Immature natural killer cell (primary cell): ENCODE data around the gene BAX. TPM values are rescaled to one million over a fixed set of nuclear protein-coding genes. Genes with fewer than 3 reads are reported as not detected.
A peak's percentile ranks its signal among the peaks of the same experiment; 100 is the strongest.

Experiments
- DNase-seq, 3 donors: peaks; one replicate each; pipeline ENCODE4 v3.0.0; 2022; ENCODE audit warnings: mixed read lengths in 1 of 3
- H3K27ac Mint-ChIP-seq, 6 donors: one replicate each; pipeline ENCODE4 v1.8.0; 2020; ENCODE audit warnings: mixed read lengths in 6 of 6, mild to moderate bottlenecking in 5 of 6, inconsistent platforms in 4 of 6, moderate library complexity in 3 of 6
- H3K27me3 Mint-ChIP-seq, 3 donors: one replicate each; pipeline ENCODE4 v1.8.0; 2020 to 2021; ENCODE audit warnings: low read depth in 3 of 3, mild to moderate bottlenecking in 3 of 3, mixed read lengths in 3 of 3, moderate library complexity in 3 of 3, inconsistent platforms in 1 of 3
- H3K36me3 Mint-ChIP-seq, 3 donors: one replicate each; pipeline ENCODE4 v1.8.0; 2020; ENCODE audit warnings: mixed read lengths in 3 of 3, inconsistent platforms in 2 of 3, mild to moderate bottlenecking in 2 of 3
- H3K4me1 Mint-ChIP-seq, 2 donors: one replicate each; pipeline ENCODE4 v1.8.0; 2020; ENCODE audit warnings: inconsistent platforms in 2 of 2, mild to moderate bottlenecking in 2 of 2, mixed read lengths in 2 of 2, moderate library complexity in 1 of 2
- H3K4me3 Mint-ChIP-seq, 5 donors: one replicate each; pipeline ENCODE4 v1.8.0; 2020; ENCODE audit warnings: mild to moderate bottlenecking in 5 of 5, mixed read lengths in 5 of 5, inconsistent platforms in 3 of 5, moderate library complexity in 3 of 5
- H3K9me3 Mint-ChIP-seq, 6 donors: one replicate each; pipeline ENCODE4 v1.8.0; 2020; ENCODE audit warnings: mild to moderate bottlenecking in 6 of 6, mixed read lengths in 6 of 6, inconsistent platforms in 4 of 6, moderate library complexity in 3 of 6
- polyA plus RNA-seq, 3 donors: library from polyadenylated mRNA; unstranded; fragments of 300-500 nt; fragmentation: Illumina TruSeq; gene quantifications; one replicate each; pipeline ENCODE4 v1.2.3, GENCODE V29; 2021

The BAX gene
- polyA plus RNA-seq, 3 donors from 2014 or later, result 88.6 to 137 (median 106) TPM

DNA sequence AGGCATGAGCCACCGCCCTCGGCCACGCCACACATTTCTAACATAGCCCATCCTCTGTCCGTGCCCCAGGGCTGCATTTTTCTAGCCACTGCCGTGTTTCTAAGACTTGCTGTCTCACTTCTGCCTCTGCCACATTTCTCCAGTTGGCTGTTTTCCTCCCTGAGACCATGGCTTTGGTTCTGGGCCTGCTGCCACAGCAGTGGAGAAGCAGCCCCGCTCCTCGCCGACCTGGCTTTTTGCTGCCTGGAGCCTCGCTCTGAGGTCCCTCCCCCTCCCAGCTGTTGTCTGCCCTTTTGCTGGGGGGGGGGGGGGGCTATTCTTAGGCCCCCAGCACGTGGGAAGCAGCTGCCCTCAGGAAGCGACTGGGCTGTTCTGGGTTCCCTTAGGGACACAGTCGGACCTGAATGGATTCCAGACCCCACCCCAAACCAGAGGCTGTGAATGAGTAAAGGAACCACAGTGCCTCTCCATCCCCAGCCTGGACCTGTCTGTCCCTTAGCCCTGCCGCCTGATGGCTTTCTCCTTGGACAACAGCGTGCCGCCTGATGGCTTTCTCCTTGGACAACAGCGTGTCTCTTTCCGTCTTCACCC lies 35.1 kb downstream of the BAX start:
- no peak overlapping the region for H3K4me3 Mint-ChIP-seq
- H3K9me3 Mint-ChIP-seq, result no peaks in the 10 kb centered on the region
- H3K27ac Mint-ChIP-seq, result peak overlapping the region in 3 of 6 donors; percentile 38 to 71 (median 52)
- peaks cover 21 to 26% of the 10 kb centered on the region in 2 donors for H3K4me1 Mint-ChIP-seq
- no peak for DNase-seq
- peaks cover 4 to 12% (median 7%) of the 10 kb centered on the region in 3 donors for H3K36me3 Mint-ChIP-seq
- peaks cover 4 to 5% (median 5%) of the 10 kb centered on the region in 3 donors for H3K27me3 Mint-ChIP-seq

DNA sequence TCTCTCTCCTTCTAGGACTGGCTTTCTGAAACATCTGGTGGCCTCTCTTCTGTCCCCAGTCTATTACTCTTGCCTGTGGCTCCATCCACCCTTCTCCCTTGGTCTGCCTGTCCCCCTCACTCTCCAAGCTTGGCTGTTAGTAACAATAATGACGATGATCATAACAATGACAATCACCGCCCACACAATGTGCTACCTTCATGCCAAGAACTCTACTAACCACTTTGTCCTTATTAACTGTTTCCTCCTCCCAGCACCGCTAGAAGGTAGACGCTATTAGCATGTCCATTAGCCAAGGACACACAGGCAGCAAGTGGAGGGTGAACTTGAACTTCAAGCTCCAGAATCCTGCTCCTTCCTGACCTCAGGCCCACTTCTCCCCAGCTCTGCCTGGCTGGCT lies 35.7 kb downstream of the BAX start:
- H3K36me3 Mint-ChIP-seq, result peaks cover 4 to 12% (median 7%) of the 10 kb centered on the region in 3 donors
- H3K27ac Mint-ChIP-seq, result peak overlapping the region in 5 of 6 donors; percentile 6 to 71 (median 38)
- H3K4me3 Mint-ChIP-seq, result peak overlapping the region in 1 of 5 donors; percentile 3
- DNase-seq, result no peak
- peaks cover 27 to 32% of the 10 kb centered on the region in 2 donors for H3K4me1 Mint-ChIP-seq
- H3K27me3 Mint-ChIP-seq, result peaks cover 4 to 5% (median 5%) of the 10 kb centered on the region in 3 donors
- H3K9me3 Mint-ChIP-seq, result no peaks in the 10 kb centered on the region

- Mint-ChIP-seq H3K27me3 (peaks cover 4 to 5% (median 5%) of the 10 kb centered on the region in 3 donors), H3K4me3 (no peak overlapping the region), H3K36me3 (peaks cover 4 to 12% (median 7%) of the 10 kb centered on the region in 3 donors), H3K27ac (peak overlapping the region in 2 of 6 donors; percentile 46 to 70), H3K9me3 (no peaks in the 10 kb centered on the region), H3K4me1 (peaks cover 27 to 33% of the 10 kb centered on the region in 2 donors)
- DNase-seq, result no peak
Observed at GRCh38 chr19:48991011-48991609, 36.4 kb downstream of the BAX start.

- Mint-ChIP-seq H3K4me1 (peaks cover 27 to 33% of the 10 kb centered on the region in 2 donors), H3K4me3 (peak overlapping the region; percentile 91 to 99 (median 95))
Observed at GRCh38 chr19:48991873-48992580, 37.4 kb downstream of the BAX start.

GRCh38 chr19:48992581-48993174 lies 38.0 kb downstream of the BAX start:
- H3K27me3 Mint-ChIP-seq, result peaks cover 4 to 5% (median 5%) of the 10 kb centered on the region in 3 donors
- H3K4me3 Mint-ChIP-seq, result peak overlapping the region; percentile 91 to 99 (median 95)
- H3K9me3 Mint-ChIP-seq, result no peaks in the 10 kb centered on the region
- peak overlapping the region; percentile 83 to 99 (median 94) for H3K27ac Mint-ChIP-seq
- DNase-seq, result no peak
- peaks cover 4 to 12% (median 7%) of the 10 kb centered on the region in 3 donors for H3K36me3 Mint-ChIP-seq
- peaks cover 27 to 34% of the 10 kb centered on the region in 2 donors for H3K4me1 Mint-ChIP-seq

More at GRCh38 chr19:48991873-48992580, 37.4 kb downstream of the BAX start:
- no peak for DNase-seq
- H3K27ac Mint-ChIP-seq, result peak overlapping the region; percentile 83 to 99 (median 94)
- H3K9me3 Mint-ChIP-seq, result no peaks in the 10 kb centered on the region
- H3K36me3 Mint-ChIP-seq, result peaks cover 4 to 12% (median 7%) of the 10 kb centered on the region in 3 donors
- peaks cover 4 to 5% (median 5%) of the 10 kb centered on the region in 3 donors for H3K27me3 Mint-ChIP-seq

DNA sequence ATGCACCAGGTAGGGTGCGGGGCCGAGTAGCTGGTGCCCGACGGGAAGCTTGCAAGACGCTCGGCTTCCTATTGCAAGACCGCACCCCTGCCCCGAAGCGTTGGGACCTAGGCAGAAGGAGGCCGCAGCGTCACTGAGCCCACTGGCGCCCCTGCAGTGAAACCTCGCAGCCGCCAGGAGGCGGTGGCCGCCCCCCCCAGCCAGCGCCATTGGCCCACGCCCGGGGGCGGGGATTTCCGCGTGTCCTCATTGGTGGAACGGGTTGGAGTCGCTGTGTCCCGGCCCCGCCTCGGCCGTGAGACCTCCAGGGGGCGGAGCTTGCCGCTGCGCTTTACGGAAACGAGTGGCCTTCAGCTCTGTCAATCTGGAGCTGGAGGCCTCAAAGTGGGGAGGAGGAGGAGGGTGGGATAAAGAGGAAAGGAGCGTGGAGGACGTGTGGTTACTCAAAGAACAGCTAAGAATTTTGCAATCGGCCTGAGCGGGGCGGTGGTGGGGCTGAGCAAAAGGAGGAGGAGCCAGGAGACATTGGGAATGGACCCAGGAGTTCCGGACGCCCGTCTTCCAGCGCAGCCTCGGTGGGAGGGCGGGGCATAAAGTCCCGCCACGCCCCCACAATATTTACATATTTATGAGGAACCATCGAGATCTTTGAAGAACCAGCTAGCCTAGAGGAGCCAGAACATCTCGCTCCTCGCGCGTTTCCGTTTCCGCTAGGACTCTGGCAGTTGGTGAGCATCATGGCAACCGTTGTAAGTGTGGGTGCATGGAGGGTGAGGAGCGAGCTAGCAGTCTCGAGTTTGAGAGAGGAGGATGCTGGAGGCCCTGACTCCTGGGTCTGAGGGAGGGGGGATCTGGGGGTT lies 38.7 kb downstream of the BAX start, which contains the start of the genes GYS1 and RUVBL2:
Gene GYS1, minus strand, starts transcription at position 135 of the 860 bp plus-strand sequence. CDS start 197 bp downstream, outside the sequence.
Gene RUVBL2, plus strand, starts transcription at position 713 of the 860 bp plus-strand sequence. Its CDS starts 25 bp downstream, at position 738.
- Mint-ChIP-seq H3K9me3 (no peaks in the 10 kb centered on the region), H3K4me1 (peaks cover 27 to 38% of the 10 kb centered on the region in 2 donors), H3K36me3 (peaks cover 4 to 8% (median 5%) of the 10 kb centered on the region in 3 donors), H3K4me3 (peak within 1 kb of the TSS; percentile 91 to 99 (median 95)), H3K27ac (peak within 1 kb of the TSS; percentile 90 to 99 (median 96)), H3K27me3 (peaks cover 4 to 5% (median 5%) of the 10 kb centered on the region in 3 donors)
- peak; percentile 99 to 100 (median 100) for DNase-seq

GRCh38 chr19:48994035-48994386 lies 39.3 kb downstream of the BAX start:
- peak overlapping the region; percentile 91 to 99 (median 95) for H3K4me3 Mint-ChIP-seq
- peaks cover 27 to 38% of the 10 kb centered on the region in 2 donors for H3K4me1 Mint-ChIP-seq
- H3K27ac Mint-ChIP-seq, result peak overlapping the region; percentile 90 to 99 (median 96)

DNA sequence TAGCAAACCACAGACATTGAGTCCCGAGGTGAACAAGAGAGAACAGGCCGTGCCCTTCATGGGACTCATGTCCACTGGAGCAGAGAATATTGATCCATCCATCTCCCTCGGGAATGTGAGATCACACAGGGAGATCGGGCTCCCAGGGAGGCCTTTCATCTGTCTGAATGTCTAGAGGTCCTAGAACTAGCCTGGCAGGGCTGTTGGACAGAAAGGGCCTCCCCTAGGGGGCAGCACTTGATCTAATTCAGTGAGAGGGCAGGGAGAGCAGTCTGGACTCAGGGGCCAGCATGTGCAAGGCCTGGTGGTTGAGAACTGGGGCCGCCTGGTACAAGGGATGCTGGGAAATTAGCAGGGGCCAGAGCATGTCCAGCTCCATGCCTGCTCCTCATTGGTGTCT lies 43.3 kb downstream of the BAX start:
- H3K4me1 Mint-ChIP-seq, result peaks cover 18 to 33% of the 10 kb centered on the region in 2 donors
- peak in 2 of 3 donors; percentile 14 to 30 for DNase-seq
- H3K9me3 Mint-ChIP-seq, result no peaks in the 10 kb centered on the region
- H3K36me3 Mint-ChIP-seq, result no peaks in the 10 kb centered on the region
- H3K4me3 Mint-ChIP-seq, result no peak overlapping the region
- peaks cover 0 to 5% (median 4%) of the 10 kb centered on the region in 3 donors for H3K27me3 Mint-ChIP-seq
- H3K27ac Mint-ChIP-seq, result peak overlapping the region in 1 of 6 donors; percentile 21

More at GRCh38 chr19:48994035-48994386, 39.3 kb downstream of the BAX start:
- Mint-ChIP-seq H3K27me3 (peaks cover 4 to 5% (median 5%) of the 10 kb centered on the region in 3 donors), H3K36me3 (peaks cover 0 to 4% (median 0%) of the 10 kb centered on the region in 3 donors), H3K9me3 (no peaks in the 10 kb centered on the region)
- DNase-seq, result no peak

GRCh38 chr19:48999481-49000325 lies 45.0 kb downstream of the BAX start:
- H3K4me3 Mint-ChIP-seq, result no peak overlapping the region
- no peak overlapping the region for H3K27ac Mint-ChIP-seq
- H3K27me3 Mint-ChIP-seq, result no peaks in the 10 kb centered on the region
- peaks cover 3 to 6% (median 4%) of the 10 kb centered on the region in 3 donors for H3K36me3 Mint-ChIP-seq
- DNase-seq, result peak; percentile 29 to 49 (median 34)
- peaks cover 8 to 21% of the 10 kb centered on the region in 2 donors for H3K4me1 Mint-ChIP-seq
- H3K9me3 Mint-ChIP-seq, result no peaks in the 10 kb centered on the region

DNA sequence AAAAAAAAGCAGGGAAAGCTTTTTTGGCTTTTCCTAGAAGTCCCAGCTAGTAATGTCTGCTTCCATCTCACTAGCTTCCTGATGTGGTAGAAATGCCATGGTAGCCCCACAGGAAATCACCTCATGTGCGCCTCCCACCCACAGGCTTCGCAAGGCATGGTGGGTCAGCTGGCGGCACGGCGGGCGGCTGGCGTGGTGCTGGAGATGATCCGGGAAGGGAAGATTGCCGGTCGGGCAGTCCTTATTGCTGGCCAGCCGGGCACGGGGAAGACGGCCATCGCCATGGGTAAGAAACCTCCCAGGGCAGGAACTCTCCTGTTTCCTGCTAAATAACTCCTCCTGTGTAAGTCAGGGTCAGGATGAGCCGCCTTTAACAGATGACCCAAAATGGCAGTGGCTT lies 49.5 kb downstream of the BAX start:
- DNase-seq, result no peak
- Mint-ChIP-seq H3K27ac (no peak overlapping the region), H3K27me3 (no peaks in the 10 kb centered on the region), H3K4me3 (no peak overlapping the region), H3K4me1 (peaks cover 1 to 8% of the 10 kb centered on the region in 2 donors), H3K36me3 (peaks cover 3 to 14% (median 7%) of the 10 kb centered on the region in 3 donors), H3K9me3 (no peaks in the 10 kb centered on the region)

GRCh38 chr19:49004964-49005614 lies 50.4 kb downstream of the BAX start:
- H3K27me3 Mint-ChIP-seq, result peaks cover 0 to under 1% (median 0%) of the 10 kb centered on the region in 3 donors
- no peaks in the 10 kb centered on the region for H3K4me1 Mint-ChIP-seq
- no peaks in the 10 kb centered on the region for H3K9me3 Mint-ChIP-seq
- DNase-seq, result no peak
- no peak overlapping the region for H3K4me3 Mint-ChIP-seq
- no peak overlapping the region for H3K27ac Mint-ChIP-seq
- peaks cover 3 to 17% (median 7%) of the 10 kb centered on the region in 3 donors for H3K36me3 Mint-ChIP-seq
